ENCODE data around the gene HOOK1. TPM values are rescaled to one million over a fixed set of nuclear protein-coding genes. Genes with fewer than 3 reads are reported as not detected.

Gene HOOK1
- total and polyA plus RNA-seq, 7 donors: under 0.01 to 31.4 (median 7.5) TPM; not detected in 1

GRCh38 chr1:59856725-59857338 is 42.1 kb downstream of the HOOK1 start:
- H3K27ac ChIP-seq: no peak overlapping the region
- DNase-seq: no peak
- H3K4me1 ChIP-seq: no peaks in the 10 kb centered on the region
- TF ChIP-seq POLR2A (IDR thresholded peaks at IDR 0.05) (no peak), POLR2AphosphoS5 (IDR thresholded peaks at IDR 0.05) (no peak), CTCF (IDR thresholded peaks at IDR 0.05) (no peak), EP300 (IDR thresholded peaks at IDR 0.05) (no peak)
- intact Hi-C loops (cut with DNase I): no loop called here
- no peaks in the 10 kb centered on the region for H3K9me3 ChIP-seq
- H3K4me3 ChIP-seq: no peak overlapping the region
- H3K27me3 ChIP-seq: no peaks in the 10 kb centered on the region
- H3K36me3 ChIP-seq: no peaks in the 10 kb centered on the region
- 16 to 68% methylated on average over 4 of the region's 4 CpGs for WGBS, 2 donors

- DNase-seq: no peak
- no peak for TF ChIP-seq EP300 (IDR thresholded peaks at IDR 0.05)
- no peak for TF ChIP-seq POLR2AphosphoS5 (IDR thresholded peaks at IDR 0.05)
- TF ChIP-seq CTCF (IDR thresholded peaks at IDR 0.05): no peak
- no peak for TF ChIP-seq POLR2A (IDR thresholded peaks at IDR 0.05)
- 27 to 71% methylated on average over 5 of the region's 5 CpGs for WGBS, 2 donors
- H3K4me3 ChIP-seq: no peak overlapping the region
- no peaks in the 10 kb centered on the region for H3K27me3 ChIP-seq
- no peaks in the 10 kb centered on the region for H3K9me3 ChIP-seq
- H3K4me1 ChIP-seq: no peaks in the 10 kb centered on the region
- no peaks in the 10 kb centered on the region for H3K36me3 ChIP-seq
- intact Hi-C loops (cut with DNase I): no loop called here
- no peak overlapping the region for H3K27ac ChIP-seq
These were observed 43.1 kb downstream of the HOOK1 start for GRCh38 chr1:59857679-59858354.

- WGBS, 2 donors: 53 to 75% methylated on average over 2 of the region's 2 CpGs
- H3K27ac ChIP-seq: no peak overlapping the region
- TF ChIP-seq POLR2A (IDR thresholded peaks at IDR 0.05) (no peak), EP300 (IDR thresholded peaks at IDR 0.05) (no peak), CTCF (IDR thresholded peaks at IDR 0.05) (no peak), POLR2AphosphoS5 (IDR thresholded peaks at IDR 0.05) (no peak)
- no peak overlapping the region for H3K4me3 ChIP-seq
- H3K9me3 ChIP-seq: no peaks in the 10 kb centered on the region
- no peaks in the 10 kb centered on the region for H3K27me3 ChIP-seq
- no peaks in the 10 kb centered on the region for H3K4me1 ChIP-seq
- no peak for DNase-seq
- intact Hi-C loops (cut with DNase I): no loop called here
- H3K36me3 ChIP-seq: no peaks in the 10 kb centered on the region
These were observed 51.7 kb downstream of the HOOK1 start for GRCh38 chr1:59866462-59866861.

- intact Hi-C loops (cut with DNase I): no loop called here
- TF ChIP-seq EP300 (IDR thresholded peaks at IDR 0.05) (no peak), POLR2A (IDR thresholded peaks at IDR 0.05) (no peak), CTCF (IDR thresholded peaks at IDR 0.05) (no peak), POLR2AphosphoS5 (IDR thresholded peaks at IDR 0.05) (no peak)
- Histone ChIP-seq H3K9me3 (no peaks in the 10 kb centered on the region), H3K27me3 (no peaks in the 10 kb centered on the region), H3K27ac (no peak overlapping the region), H3K36me3 (no peaks in the 10 kb centered on the region), H3K4me1 (no peaks in the 10 kb centered on the region), H3K4me3 (no peak overlapping the region)
- no peak for DNase-seq
These were observed 57.0 kb downstream of the HOOK1 start for GRCh38 chr1:59871746-59872145.
